HepG2 (cell line): ENCODE measurements around the gene BABAM2. TPM values are rescaled to one million over a fixed set of nuclear protein-coding genes. Genes with fewer than 3 reads are reported as not detected.

Experiments used
- AGO1 ChIP-seq: fragments of 200-400 bp; formaldehyde crosslinking; IDR thresholded peaks from 2 replicates; pipeline ENCODE4 v1.6.1; 2017; ENCODE audit warnings: mild to moderate bottlenecking, low read depth, low read length, moderate library complexity; ENCODE audit not compliant: poor library complexity, severe bottlenecking
- ARNT2 ChIP-seq: sonication (generic); formaldehyde crosslinking; IDR thresholded peaks from 2 replicates; pipeline ENCODE4 v1.8.0; 2022; ENCODE audit warnings: mild to moderate bottlenecking, low read depth, missing genetic modification reagents, moderate library complexity
- BHLHE40 ChIP-seq: IDR thresholded peaks from 2 replicates; pipeline ENCODE4 v1.6.1; 2011; ENCODE audit warnings: low read length, improper control_type of control experiment
- GPBP1L1 ChIP-seq: sonication (generic); formaldehyde crosslinking; IDR thresholded peaks from 2 replicates; pipeline ENCODE4 v1.5.0; 2020; ENCODE audit warnings: mild to moderate bottlenecking, missing genetic modification reagents
- GZF1 ChIP-seq: sonication (generic); formaldehyde crosslinking; IDR thresholded peaks from 2 replicates; pipeline ENCODE4 v1.5.1; 2020; ENCODE audit warnings: mild to moderate bottlenecking, missing genetic modification reagents
- HCFC1 ChIP-seq: fragments of 150-350 bp; IDR thresholded peaks from 2 replicates; pipeline ENCODE4 v1.6.1; 2014; ENCODE audit warnings: low read depth, low read length
- IKZF1 ChIP-seq: fragments of 450-650 bp; IDR thresholded peaks from 2 replicates; pipeline ENCODE4 v1.7.1; 2016
- MEIS2 ChIP-seq: sonication (generic); formaldehyde crosslinking; IDR thresholded peaks from 2 replicates; pipeline ENCODE4 v1.9.0; 2021; ENCODE audit warnings: mild to moderate bottlenecking, missing genetic modification reagents
- NFKB2 ChIP-seq: sonication (generic); formaldehyde crosslinking; IDR thresholded peaks from 2 replicates; pipeline ENCODE4 v1.4.0; 2020; ENCODE audit warnings: missing genetic modification reagents, borderline replicate concordance
- NFYC ChIP-seq: IDR thresholded peaks from 2 replicates; pipeline ENCODE4 v1.6.1; 2016; ENCODE audit warnings: missing genetic modification reagents, missing compliant biosample characterization
- PHB2 ChIP-seq: fragments of 450-650 bp; IDR thresholded peaks from 2 replicates; pipeline ENCODE4 v1.6.1; 2018; ENCODE audit not compliant: partially characterized antibody
- PITX1 ChIP-seq: sonication (generic); formaldehyde crosslinking; IDR thresholded peaks from 2 replicates; pipeline ENCODE4 v1.5.1; 2020; ENCODE audit warnings: mild to moderate bottlenecking, missing genetic modification reagents
- PLSCR1 ChIP-seq: sonication (generic); formaldehyde crosslinking; IDR thresholded peaks from 2 replicates; pipeline ENCODE4 v1.5.0; 2020; ENCODE audit warnings: missing genetic modification reagents, mild to moderate bottlenecking, borderline replicate concordance
- POGZ ChIP-seq: sonication (generic); formaldehyde crosslinking; IDR thresholded peaks from 2 replicates; pipeline ENCODE4 v1.4.0; 2020; ENCODE audit warnings: mild to moderate bottlenecking, missing genetic modification reagents
- PTBP1 ChIP-seq: fragments of 200-400 bp; formaldehyde crosslinking; IDR thresholded peaks from 2 replicates; pipeline ENCODE4 v1.6.1; 2018; ENCODE audit warnings: low read length, low read depth; ENCODE audit not compliant: poor library complexity, severe bottlenecking
- RBM22 ChIP-seq: fragments of 200-400 bp; formaldehyde crosslinking; optimal IDR thresholded peaks from 2 replicates; pipeline ENCODE3; 2017; ENCODE audit warnings: mild to moderate bottlenecking, low read length, moderate library complexity
- REPIN1 ChIP-seq: sonication (generic); formaldehyde crosslinking; IDR thresholded peaks from 2 replicates; pipeline ENCODE4 v1.8.0; 2022; ENCODE audit warnings: missing genetic modification reagents, low read depth, mild to moderate bottlenecking, borderline replicate concordance
- RORA ChIP-seq: sonication (generic); formaldehyde crosslinking; IDR thresholded peaks from 2 replicates; pipeline ENCODE4 v1.5.0; 2020; ENCODE audit warnings: mild to moderate bottlenecking, missing genetic modification reagents, moderate library complexity
- SAP130 ChIP-seq: IDR thresholded peaks from 2 replicates; pipeline ENCODE4 v1.6.1; 2016; ENCODE audit warnings: low read depth
- SOX5 ChIP-seq: IDR thresholded peaks from 2 replicates; pipeline ENCODE4 v1.6.1; 2016; ENCODE audit warnings: borderline replicate concordance
- U2AF2 ChIP-seq: fragments of 200-400 bp; formaldehyde crosslinking; IDR thresholded peaks from 2 replicates; pipeline ENCODE4 v1.6.1; 2017; ENCODE audit warnings: low read depth, mild to moderate bottlenecking, low read length
- ZBTB34 ChIP-seq: sonication (generic); formaldehyde crosslinking; IDR thresholded peaks from 2 replicates; pipeline ENCODE4 v1.8.0; 2022; ENCODE audit warnings: mild to moderate bottlenecking, missing genetic modification reagents
- ZNF292 ChIP-seq: sonication (generic); formaldehyde crosslinking; IDR thresholded peaks from 2 replicates; pipeline ENCODE4 v1.8.1; 2022; ENCODE audit warnings: mild to moderate bottlenecking, low read depth, missing genetic modification reagents, borderline replicate concordance
- ZNF326 ChIP-seq: sonication (generic); formaldehyde crosslinking; IDR thresholded peaks from 2 replicates; pipeline ENCODE4 v1.4.0; 2020; ENCODE audit warnings: missing genetic modification reagents, borderline replicate concordance
- ZNF331 ChIP-seq: sonication (generic); formaldehyde crosslinking; IDR thresholded peaks from 2 replicates; pipeline ENCODE4 v1.4.0; 2020; ENCODE audit warnings: missing genetic modification reagents
- ZNF333 ChIP-seq: sonication (generic); formaldehyde crosslinking; IDR thresholded peaks from 2 replicates; pipeline ENCODE4 v1.4.0; 2020; ENCODE audit warnings: mild to moderate bottlenecking, missing genetic modification reagents, borderline replicate concordance
- ZNF460 ChIP-seq: sonication (generic); formaldehyde crosslinking; IDR thresholded peaks from 2 replicates; pipeline ENCODE4 v1.5.1; 2020; ENCODE audit warnings: missing genetic modification reagents, mild to moderate bottlenecking, borderline replicate concordance
- ZNF530 ChIP-seq: sonication (generic); formaldehyde crosslinking; IDR thresholded peaks from 2 replicates; pipeline ENCODE4 v1.5.0; 2020; ENCODE audit warnings: low read depth, mild to moderate bottlenecking, missing genetic modification reagents
- ZNF577 ChIP-seq: sonication (generic); formaldehyde crosslinking; IDR thresholded peaks from 2 replicates; pipeline ENCODE4 v1.4.0; 2020; ENCODE audit warnings: mild to moderate bottlenecking, low read depth, missing genetic modification reagents, borderline replicate concordance
- polyA plus RNA-seq, 8 experiments: library from polyadenylated mRNA; depleted of rRNA in 3 of 8; stranded (reverse) in 7 of 8; unstranded in 1 of 8; fragments of >200 nt; fragmentation: Illumina TruSeq in 4 of 8; extraction: Trizol in 4 of 8; gene quantifications; 2 replicates each; pipeline versions ENCODE4 v1.2.1 to v1.2.3, GENCODE V29; 2011 to 2016; ENCODE audit warnings: low read depth in 4 of 8, missing spikeins in 1 of 8, mixed read lengths in 1 of 8; ENCODE audit not compliant: insufficient read depth in 1 of 8
- total RNA-seq, 5 experiments: library from RNA; depleted of rRNA; stranded (reverse); fragments of >200 nt; fragmentation: Illumina TruSeq; extraction: Trizol; gene quantifications; 2 replicates each; pipeline ENCODE4 v1.2.3, GENCODE V29; 2016; ENCODE audit warnings: low read depth in 1 of 5

Gene BABAM2
- total and polyA plus RNA-seq, 2 of the 13 experiments (the other 11 are each of a cell fraction or from before 2014, with no cell fraction given) = 24.9 to 28.0 TPM

GRCh38 chr2:28356095-28356911 lies 465.8 kb downstream of the BABAM2 start (continued):
- no peak for TF ChIP-seq ZNF577 (CRISPR knock-in tag)
- no peak for TF ChIP-seq RBM22
- no peak for TF ChIP-seq PLSCR1 (CRISPR knock-in tag)
- TF ChIP-seq ZBTB34 (CRISPR knock-in tag) = no peak
- no peak for TF ChIP-seq PITX1
- TF ChIP-seq RORA (CRISPR knock-in tag) = no peak
- 0 out of 2 replicates have a peak, but pooled peaks have one; percentile 34 for TF ChIP-seq ZNF292 (CRISPR knock-in tag)
- TF ChIP-seq IKZF1 = no peak
- TF ChIP-seq MEIS2 (CRISPR knock-in tag) = no peak
- TF ChIP-seq POGZ = no peak
- peak; percentile 64; the same call in 1 of the 2 replicates for TF ChIP-seq NFKB2 (CRISPR knock-in tag)
- 0 out of 2 replicates have a peak, but pooled peaks have one; percentile 56 for TF ChIP-seq ZNF333 (CRISPR knock-in tag)
- no peak for TF ChIP-seq ARNT2 (CRISPR knock-in tag)
- 0 out of 2 replicates have a peak, but pooled peaks have one; percentile 25 for TF ChIP-seq SOX5 (CRISPR knock-in tag)
- no peak for TF ChIP-seq BHLHE40
- TF ChIP-seq PHB2 = no peak
- no peak for TF ChIP-seq REPIN1 (CRISPR knock-in tag)
- no peak for TF ChIP-seq GZF1 (CRISPR knock-in tag)
- TF ChIP-seq ZNF460 (CRISPR knock-in tag) = no peak
- TF ChIP-seq AGO1 = no peak
- no peak for TF ChIP-seq NFYC (CRISPR knock-in tag)
- no peak for TF ChIP-seq U2AF2
- no peak for TF ChIP-seq GPBP1L1 (CRISPR knock-in tag)
- TF ChIP-seq ZNF530 = no peak
- no peak for TF ChIP-seq HCFC1
- no peak for TF ChIP-seq PTBP1
- 0 out of 2 replicates have a peak, but pooled peaks have one; percentile 15 for TF ChIP-seq ZNF331
- 0 out of 2 replicates have a peak, but pooled peaks have one; percentile 28 for TF ChIP-seq SAP130
- TF ChIP-seq ZNF326 = no peak
